Eye (tissue), 1 donor: ENCODE measurements around the gene TMEM239.
"Not testable (repeated sequence)": the region's sequence is repeated elsewhere in the genome, so short reads cannot be mapped to it uniquely, and the experiment has no call there.

Experiments
- DNase-seq: peaks from one replicate; pipeline ENCODE4 v3.0.0-alpha.2; 2015

TMEM239 gene

DNA sequence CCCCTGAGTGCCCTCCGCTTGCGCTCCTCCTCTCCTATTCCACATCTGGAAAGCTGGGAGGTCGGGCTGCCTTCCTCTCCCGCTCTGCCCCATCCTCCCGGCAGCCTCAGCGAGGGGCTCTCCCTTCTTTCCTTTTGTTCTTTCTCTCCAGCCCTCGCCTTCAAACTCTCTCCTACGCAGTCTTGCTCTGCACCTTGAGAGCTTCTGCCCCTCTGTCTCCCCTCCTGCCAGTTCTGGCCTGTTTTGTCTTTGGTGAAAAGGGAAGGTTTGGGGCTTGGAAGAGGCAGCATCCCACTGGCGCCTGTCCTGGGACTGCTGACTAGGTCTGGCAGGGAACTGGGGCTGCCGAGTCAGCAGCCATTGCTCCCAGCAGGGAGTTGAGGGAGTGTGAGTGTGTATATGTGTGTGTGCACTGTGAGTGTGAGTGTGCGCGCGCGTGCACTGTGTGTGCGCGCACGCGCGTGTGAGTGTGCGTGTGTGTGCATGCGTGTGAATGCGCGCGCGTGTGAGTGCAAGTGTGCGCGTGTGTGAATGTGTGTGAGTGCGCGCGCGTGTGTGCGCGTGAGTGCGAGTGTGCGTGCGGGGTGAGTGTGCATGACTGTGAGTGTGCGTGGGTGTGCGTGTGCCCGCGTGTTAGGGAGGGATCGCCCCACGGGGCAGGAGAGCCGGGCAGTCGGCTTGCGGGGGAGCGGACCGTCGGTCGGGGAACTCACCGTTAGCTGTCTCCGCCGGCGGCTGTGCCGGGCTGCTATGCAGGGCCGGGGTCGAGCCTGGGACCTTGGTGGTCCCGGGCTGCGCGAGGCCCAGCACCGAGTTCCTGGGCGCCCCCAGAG lies 16.3 kb upstream of the TMEM239 start:
- DNase-seq: peak; percentile 80

DNA sequence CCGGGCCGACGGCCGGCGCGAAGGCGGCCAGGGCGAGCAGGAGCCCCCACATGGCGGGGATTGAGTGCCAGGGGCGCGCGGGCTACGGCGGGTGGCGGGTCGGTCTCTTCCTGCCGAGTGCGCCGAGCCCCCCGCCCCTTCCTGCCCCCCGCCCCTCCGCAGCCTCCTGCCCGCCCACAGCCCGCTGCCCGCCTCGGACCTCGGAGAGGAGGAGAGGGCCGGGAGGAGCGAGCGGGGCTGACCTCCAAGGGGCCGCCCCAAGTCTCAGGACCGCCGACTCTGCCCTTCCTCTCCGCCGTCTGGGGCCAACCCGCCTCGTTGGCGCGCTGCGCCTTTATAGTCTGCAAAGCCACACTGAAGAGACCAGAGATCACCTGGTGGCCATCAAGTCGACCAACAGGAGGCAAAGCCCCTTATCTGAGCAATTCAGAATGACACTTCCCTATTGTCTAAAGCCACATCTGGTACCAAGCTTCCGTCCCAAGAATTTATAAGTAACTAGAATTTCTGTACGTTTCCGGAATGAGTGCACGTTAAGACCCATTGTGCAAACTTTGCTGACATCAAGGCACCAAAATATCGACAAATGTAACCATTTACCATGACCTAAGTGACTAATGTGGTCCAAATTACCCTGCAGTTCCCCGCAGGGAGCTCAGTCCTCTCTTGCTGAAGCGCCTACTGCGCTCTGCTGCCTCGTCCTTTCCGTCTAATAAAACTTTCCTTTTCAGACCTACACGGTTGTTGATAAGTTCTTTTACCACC lies 15.5 kb upstream of the TMEM239 start, which contains the start of gene CPXM1:
Gene CPXM1, minus strand, starts transcription at position 107 of the 765 bp plus-strand sequence. Its CDS starts 55 bp downstream, at position 52.
- DNase-seq: peak; percentile 83

DNA sequence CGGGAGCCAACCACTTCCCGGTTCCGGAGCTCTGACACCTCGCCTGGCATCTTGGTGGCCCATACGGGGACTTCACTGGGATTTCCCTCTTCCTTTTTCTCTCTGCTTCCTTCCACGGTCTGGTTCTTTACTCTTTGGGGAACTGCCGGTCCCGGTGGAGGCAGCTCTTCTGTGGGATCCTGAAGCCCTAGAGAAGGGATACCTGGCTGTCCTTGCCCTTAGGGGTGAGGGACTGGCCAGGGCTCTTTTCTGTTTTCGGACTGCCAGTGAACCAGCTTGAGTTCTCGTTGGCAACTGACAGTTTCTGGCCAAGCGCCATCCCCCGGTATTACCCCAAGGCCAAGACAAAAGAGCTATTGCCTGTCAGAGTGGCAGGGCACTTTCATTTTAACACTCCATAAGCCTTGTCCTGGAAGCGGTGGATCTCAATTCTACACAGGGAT lies 14.9 kb upstream of the TMEM239 start:
- no peak for DNase-seq

DNA sequence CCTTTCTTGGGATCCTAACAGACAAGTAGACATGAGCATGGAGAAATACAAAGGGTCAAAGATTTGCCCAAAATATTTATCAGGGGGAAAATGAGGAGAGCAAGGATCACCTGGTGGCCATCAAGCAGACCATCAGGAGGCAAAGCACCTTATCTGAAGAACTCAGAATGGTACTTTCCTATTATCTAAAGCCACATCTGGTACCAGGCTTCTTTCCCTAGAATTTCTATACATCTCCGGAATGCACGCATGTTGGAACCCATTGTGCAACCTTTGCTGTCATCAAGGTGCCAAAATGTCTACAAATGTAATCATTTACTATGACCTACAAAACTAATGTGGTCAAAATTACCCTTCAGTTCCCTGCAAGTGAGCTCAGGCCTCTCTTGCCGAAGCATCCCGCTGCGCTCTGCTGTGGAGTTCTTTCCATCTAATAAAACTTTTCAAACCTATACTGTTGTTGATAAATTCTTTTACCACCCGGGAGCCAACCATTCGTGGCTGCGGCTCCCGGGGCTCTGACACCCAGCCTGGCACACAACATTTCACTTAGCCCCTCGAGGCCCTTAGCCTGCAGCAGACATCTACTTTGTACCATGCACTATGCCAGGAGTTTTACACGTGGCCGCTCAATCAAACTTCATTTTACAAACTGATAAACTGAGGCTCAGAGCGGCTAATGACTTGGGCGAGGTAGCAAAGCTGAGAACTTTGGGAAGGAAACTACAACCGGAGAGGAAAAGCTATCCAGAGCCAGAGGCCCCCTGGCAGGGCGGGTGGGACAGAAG lies 11.9 kb upstream of the TMEM239 start:
- DNase-seq: no peak

DNA sequence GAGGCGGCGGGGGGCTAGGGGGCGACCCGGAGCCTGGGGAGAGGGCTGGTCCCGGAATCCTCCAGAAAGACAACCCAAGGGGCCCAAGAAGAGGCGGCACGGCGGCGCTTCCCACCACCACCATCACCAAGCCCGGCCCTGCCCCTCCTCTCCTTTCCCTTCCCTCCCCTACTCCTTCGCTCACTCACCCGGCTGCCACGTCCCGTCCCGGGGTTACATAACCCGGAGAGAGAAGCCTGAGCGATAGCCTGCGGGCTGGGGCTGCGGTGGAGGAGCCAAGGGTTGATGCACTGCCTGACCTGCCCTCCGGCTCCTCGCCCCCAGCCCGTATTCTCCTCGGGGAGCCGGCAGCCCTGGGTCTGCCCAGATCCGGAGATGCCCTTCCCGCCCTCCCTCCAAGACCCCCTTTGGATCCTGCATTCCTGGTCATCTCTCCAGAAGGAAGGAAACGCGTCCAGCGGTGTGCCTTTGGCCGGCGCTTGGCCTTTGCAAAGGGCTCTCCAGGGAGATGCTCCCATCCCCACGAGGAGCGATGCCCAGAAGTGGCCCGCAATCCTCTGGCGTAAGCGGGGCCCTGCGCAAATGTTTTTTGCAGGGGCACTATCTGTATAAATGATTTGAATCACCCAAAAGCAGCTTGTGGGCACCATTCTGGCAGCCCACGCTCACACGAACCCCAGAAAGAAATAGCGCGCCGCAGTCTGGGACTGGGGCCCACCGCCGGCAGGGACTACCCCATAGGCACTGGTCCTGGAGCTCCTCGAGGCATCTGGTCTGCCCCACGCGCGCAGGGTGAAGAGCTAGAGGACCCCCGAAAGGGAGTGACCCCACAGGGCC lies 11.1 kb upstream of the TMEM239 start:
- peak; percentile 30 for DNase-seq

DNA sequence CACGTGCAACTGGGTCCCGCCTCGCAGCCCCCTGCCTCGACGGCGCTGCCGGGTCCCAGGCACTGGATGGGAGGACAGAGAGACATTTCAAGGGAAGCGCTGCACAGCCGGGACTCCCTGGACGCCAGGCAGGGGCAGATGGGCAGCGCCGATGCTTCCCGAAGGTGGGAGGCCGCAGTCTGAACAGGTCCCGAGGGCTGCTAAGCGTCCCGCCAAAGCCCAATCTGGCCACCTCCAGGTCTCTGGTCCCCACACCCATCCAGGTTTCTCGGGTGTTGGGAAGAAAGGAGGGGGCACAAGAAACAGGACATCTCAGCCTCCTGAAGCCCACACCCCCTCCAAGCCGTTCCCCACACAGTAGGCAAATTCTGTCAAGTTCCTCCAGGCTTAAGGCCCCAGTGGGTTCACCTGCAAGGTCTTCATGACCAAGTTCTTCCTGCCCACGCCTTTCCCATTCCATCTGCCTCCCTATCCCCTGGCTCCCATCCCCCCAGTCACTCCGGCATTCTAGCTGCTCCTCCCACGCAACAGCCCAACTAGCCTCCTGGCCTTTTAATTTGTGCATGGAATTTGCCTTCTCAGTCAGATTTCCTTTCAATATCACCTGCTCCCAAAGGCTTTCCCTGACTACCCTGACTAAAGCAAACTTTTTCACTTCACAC lies 10.3 kb upstream of the TMEM239 start:
- DNase-seq: no peak

DNA sequence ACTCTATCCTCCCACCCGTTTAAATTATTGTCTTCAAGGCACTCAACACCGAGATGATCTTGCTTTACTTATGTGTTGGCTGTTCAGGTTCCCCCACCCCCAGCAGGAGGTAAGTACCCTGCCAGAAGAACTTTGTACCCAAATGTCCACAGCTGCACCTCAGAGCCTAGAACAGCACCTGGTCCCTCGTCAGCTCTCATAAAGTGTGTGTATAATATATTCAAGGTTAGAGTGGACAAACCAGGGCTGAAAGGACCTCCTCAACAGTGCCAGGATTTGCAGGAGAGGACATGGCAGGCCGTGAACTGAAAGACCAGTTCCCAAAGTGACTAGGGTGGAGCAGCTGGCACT lies 9.8 kb upstream of the TMEM239 start:
- DNase-seq: no peak

DNA sequence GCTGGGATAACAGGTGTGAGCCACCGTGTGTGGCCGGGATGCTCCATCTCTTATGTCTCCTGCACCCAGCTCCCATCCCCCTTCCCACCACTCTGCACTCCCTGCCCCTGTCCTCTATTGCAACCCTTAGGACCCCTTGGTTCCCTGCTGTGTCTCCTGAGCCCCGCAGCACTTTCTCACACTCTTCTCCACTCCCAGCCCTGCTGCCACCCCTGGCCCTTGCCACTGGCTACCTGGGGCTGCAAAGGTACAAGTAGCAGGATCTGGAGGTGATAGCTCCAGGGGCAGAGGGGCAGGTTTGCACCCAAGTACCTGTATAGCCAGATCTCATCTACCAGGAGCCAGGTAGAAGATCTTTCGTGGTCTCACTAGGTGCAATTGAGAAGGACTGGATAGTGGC lies 9.1 kb upstream of the TMEM239 start:
- no peak for DNase-seq

DNA sequence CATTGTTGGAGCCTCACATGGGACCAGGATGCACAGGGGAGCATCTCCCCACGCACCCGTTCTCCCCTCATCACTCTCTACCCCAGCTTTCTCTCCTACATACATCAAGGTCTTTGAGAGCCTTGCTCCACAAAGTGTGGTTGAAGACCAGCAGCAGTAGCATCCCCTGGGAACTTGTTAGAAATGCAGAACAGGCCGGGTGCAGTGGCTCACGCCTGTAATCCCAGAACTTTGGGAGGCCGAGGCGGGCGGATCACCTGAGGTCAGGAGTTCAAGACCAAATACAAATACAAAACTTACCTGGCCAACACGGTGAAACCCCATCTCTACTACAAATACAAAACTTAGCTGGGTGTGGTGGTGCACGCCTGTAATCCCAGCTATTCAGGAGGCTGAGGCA lies 8.2 kb upstream of the TMEM239 start:
- DNase-seq: not testable (repeated sequence)

DNA sequence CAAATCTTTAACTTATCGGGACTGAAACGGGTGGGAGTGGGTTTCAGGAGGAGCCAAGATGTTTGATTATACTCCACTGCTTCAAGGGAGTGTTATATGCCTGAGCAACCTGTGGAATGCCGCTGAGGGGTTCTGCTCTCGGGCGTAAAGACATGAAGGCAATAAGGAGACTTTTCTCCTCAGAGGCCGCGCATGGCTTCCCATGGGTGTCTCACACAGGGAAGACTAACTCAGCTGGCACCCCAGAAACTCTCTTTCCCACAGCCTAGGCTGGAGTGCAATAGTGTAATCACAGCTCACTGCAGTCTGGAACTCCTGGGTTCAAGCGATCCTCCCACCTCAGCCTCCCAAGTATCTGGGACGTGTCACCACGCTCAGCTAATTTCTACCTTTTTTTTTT lies 6.5 kb upstream of the TMEM239 start:
- DNase-seq: no peak

DNA sequence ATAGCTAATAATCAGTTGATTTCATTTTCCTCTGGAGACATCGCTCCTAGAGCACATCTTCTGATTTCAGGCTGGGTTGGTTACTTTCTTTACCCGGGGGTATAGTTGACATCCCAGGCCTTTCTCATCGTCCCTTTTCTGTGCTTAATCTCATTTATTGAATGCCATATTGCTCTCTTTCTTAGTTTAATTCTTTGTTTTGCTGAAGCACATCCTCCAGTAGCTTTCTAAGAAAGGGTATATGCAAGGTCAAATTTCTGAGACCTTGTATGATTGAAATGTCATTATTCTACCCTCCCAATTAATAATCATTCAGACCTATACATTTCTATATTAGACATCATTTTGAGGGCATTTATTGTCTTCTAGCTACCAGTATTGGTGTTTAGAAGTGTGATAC lies 4.0 kb upstream of the TMEM239 start:
- no peak for DNase-seq

DNA sequence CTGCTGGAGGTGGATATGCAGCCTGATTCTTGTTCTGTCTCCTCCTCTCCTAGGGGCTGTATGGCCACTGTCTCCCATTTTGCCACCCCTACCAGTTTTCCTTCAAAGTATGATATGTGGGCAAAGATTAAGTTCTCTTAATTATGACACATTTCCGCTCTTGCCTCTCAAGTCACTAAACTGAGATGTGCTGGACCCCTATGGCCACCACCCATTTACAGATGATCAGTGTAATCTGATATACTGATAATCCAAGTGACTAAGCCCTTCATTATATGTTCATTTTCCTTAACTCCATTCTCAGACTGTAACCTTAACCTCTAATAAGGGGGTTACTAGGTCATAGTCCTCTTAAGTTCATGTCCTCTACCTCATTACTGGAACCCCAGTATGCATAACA lies 2.1 kb upstream of the TMEM239 start:
- DNase-seq: no peak

DNA sequence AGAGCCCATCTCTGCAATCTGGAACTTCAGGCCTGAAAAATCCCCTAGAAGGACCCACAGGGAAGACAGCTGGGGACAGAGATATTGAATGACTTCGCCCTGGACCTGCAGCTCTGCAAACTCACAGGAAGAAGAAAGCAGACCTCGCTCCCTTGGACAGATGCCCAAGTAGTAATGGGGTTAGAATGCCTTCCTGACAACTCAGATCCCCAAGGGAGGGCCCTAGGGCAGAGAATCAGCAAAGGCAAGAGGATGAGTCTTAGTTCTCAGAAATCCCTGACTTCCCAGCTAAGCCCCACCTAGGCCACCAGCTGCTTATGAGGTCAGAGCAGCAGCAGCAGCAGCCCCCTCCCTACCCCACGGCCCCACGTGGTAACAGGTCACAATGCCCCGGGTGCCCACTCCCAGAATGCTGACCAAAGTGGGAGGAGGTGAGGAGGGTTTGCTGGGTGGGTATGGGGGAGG lies 1.5 kb upstream of the TMEM239 start, which contains the start of gene C20orf141:
Gene C20orf141, plus strand, starts transcription at position 401 of the 465 bp plus-strand sequence. CDS start 198 bp downstream, outside the sequence.
- peak; percentile 53 for DNase-seq

DNA sequence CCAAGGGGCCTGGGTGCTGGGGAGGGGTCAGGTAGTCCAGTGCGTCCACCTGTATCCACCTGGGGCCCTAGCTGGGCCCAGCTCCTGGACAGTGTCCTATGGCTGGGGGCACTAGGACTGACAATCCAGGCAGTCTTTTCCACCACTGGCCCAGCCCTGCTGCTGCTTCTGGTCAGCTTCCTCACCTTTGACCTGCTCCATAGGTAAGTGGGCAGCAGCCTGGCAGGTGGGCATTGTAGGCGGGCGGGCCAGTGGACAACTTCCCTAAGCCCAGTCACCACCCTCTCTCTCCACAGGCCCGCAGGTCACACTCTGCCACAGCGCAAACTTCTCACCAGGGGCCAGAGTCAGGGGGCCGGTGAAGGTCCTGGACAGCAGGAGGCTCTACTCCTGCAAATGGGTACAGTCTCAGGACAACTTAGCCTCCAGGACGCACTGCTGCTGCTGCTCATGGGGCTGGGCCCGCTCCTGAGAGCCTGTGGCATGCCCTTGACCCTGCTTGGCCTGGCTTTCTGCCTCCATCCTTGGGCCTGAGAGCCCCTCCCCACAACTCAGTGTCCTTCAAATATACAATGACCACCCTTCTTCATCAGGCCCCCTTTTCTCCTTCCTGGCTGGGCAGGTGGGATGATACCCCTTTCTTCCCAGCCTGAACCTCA lies 793 bp upstream of the TMEM239 start:
- DNase-seq: no peak

DNA sequence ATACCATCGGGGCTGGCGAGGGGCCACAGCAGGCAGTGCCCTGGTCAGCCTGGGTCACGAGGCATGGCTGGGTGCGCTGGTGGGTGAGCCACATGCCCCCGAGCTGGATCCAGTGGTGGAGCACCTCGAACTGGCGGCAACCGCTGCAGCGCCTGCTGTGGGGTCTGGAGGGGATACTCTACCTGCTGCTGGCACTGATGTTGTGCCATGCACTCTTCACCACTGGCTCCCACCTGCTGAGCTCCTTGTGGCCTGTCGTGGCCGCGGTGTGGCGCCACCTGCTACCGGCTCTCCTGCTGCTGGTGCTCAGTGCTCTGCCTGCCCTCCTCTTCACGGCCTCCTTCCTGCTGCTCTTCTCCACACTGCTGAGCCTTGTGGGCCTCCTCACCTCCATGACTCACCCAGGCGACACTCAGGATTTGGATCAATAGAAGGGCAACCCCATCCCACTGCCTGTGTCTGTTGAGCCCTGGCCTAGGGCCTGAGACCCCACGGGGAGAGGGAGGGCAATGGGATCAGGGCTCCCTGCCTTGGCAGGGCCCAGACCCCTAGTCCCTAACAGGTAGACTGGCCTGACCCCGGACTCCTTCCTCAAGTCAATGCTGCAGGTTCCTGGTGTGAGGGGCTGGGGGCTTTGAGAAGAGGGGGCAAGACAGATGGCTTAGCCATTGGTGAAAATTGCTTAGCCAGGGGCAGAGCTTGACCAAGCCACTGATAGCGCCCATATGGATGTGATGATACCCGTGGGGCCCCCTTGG lies 598 bp downstream of the TMEM239 start:
- DNase-seq: no peak

DNA sequence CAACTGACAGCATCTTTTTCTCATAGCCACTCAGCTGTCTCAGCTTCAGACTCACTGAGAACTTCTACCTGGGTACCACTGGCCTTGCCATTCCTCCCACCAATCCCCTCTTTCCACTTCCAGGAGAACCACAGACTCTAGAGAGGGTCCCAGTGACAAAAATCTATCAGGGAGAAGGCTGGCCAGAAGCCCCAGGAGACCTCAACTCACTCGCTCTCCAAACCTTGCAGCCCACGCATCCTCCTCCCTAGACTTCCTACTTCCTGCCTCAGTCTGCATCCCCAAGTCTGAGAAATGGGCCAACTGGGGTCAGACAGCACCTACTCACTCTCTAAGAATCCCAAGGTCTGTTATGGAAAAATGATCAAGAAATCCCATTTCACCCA lies 1.2 kb downstream of the TMEM239 start:
- DNase-seq: no peak

DNA sequence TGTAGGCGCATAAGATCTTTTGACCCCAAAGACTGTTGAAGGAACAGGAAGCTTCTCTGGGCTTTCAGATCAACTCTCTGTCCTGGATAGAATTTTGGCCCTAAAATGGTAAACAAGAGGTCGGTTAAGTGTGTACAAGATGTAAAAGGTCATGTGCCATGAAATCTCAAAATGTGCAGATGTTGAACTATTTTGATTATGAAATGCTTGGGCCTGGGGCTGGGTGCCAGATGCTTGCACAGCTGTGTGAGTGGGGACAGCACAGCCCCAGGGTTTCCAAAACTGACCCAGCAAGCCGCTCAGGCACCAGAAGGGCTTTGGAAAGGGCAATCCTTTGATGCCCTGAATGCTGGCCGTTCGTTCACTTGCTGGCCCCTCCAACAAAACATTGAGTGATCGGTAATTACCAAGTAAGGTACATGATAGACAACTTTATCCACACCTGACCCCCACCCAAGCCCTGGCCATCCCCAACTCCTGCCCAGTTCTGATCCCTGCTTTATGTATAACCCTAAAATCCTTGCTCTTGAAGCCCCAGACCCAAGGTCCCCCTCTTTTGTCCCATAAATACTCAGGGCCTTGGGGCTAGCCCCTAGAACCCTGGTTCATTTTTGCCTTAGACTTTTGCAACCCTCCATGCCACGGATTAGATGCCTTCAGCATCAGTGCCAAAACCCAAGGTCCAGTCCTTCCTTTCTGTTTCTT lies 1.9 kb downstream of the TMEM239 start:
- DNase-seq: no peak

DNA sequence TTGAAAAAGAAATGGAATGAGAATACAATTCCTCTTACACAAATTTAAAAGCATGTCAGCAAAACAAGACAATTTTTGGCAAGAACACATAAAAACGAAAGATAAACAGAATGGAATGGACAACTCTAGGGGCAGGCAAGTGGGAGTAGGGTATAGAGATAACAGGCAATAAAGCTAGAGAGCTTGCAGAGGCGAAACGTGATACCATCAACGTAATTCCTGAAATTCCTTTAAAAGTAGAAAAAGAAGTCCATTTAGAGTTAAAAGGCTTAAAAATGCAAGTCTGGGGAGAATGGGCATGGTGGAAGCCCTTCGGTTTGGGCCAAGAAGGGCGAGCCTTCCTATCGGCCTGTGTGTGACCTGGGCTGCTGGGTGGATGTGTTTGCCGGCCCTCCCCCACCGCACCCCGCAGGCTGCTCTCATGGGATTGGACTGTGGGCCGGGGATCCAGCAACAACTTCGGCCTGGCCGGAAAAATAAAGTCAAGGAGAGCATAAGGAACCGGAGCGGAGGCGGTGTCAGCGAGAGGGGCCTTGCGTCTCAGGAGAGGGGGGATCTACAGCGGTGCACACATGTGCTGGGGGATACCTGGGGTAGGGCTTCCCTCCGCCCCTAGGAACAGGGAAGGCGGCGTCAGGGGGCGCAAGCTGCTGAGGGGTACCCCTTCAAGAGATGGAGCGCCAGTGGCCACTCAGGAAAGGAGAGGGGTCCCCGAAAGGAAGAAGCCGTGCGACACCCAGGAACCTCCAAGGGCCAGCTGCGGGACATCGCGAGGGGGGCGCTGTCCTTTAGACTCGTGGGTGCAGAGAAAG lies 4.1 kb downstream of the TMEM239 start:
- peak; percentile 35 for DNase-seq
